ENCODE results near the gene DNAH11.

- TF ChIP-seq SP1 (IDR thresholded peaks at IDR 0.05) (no peak), FOXM1 (IDR thresholded peaks at IDR 0.05; ENCODE audit: borderline replicate concordance) (no peak), ELF4 (IDR thresholded peaks at IDR 0.05) (no peak), CTBP1 (IDR thresholded peaks at IDR 0.05; ENCODE audit: borderline replicate concordance) (no peak), FOXA1 (IDR thresholded peaks at IDR 0.05) (no peak), SUZ12 (IDR thresholded peaks at IDR 0.05) (no peak), LEF1 (IDR thresholded peaks at IDR 0.05; ENCODE audit: borderline replicate concordance) (no peak), PKNOX1 (IDR thresholded peaks at IDR 0.05) (no peak), FOXK2 (IDR thresholded peaks at IDR 0.05) (no peak)
Observed at GRCh38 chr7:21891291-21891690, 348.5 kb downstream of the DNAH11 start.
